Activated naive CD8-positive, alpha-beta T cell treated with anti-CD3 and anti-CD28 coated beads for 36 hours (primary cell): ENCODE results near the gene VIPR1. TPM values are rescaled to one million over a fixed set of nuclear protein-coding genes. Genes with fewer than 3 reads are reported as not detected.

ENCODE experiments used
- DNase-seq: peaks from one replicate; pipeline ENCODE4 v3.0.0; 2021
- H3K27ac Mint-ChIP-seq: one replicate; pipeline ENCODE4 v1.8.0; 2022; ENCODE audit warnings: mild to moderate bottlenecking, moderate library complexity, mixed read lengths
- H3K27me3 Mint-ChIP-seq: one replicate; pipeline ENCODE4 v1.8.0; 2022; ENCODE audit warnings: mild to moderate bottlenecking, mixed read lengths
- H3K36me3 Mint-ChIP-seq: one replicate; pipeline ENCODE4 v1.8.0; 2021; ENCODE audit warnings: mild to moderate bottlenecking, mixed read lengths
- H3K4me1 Mint-ChIP-seq: one replicate; pipeline ENCODE4 v1.8.0; 2021; ENCODE audit warnings: mixed read lengths
- H3K4me3 Mint-ChIP-seq: one replicate; pipeline ENCODE4 v1.8.0; 2022; ENCODE audit warnings: mild to moderate bottlenecking, moderate library complexity, mixed read lengths
- H3K9me3 Mint-ChIP-seq: one replicate; pipeline ENCODE4 v1.8.0; 2022; ENCODE audit warnings: mixed read lengths
- total RNA-seq, 2 experiments: library from RNA; stranded (reverse); gene quantifications; one replicate each; pipeline ENCODE4 v1.2.3, GENCODE V29; 2021

The VIPR1 gene
- total RNA-seq, 2 experiments from 2014 or later, result 6.0 to 6.6 TPM

- Mint-ChIP-seq H3K36me3 (peaks cover 19% of the 10 kb centered on the region), H3K27me3 (no peaks in the 10 kb centered on the region), H3K4me3 (peak within 1 kb of the TSS; percentile 87), H3K27ac (peak within 1 kb of the TSS; percentile 95), H3K9me3 (no peaks in the 10 kb centered on the region), H3K4me1 (peaks cover 45% of the 10 kb centered on the region)
- DNase-seq, result peak; percentile 96
Observed at GRCh38 chr3:42581709-42582473, 79.4 kb downstream of the VIPR1 start, which contains the start of gene SEC22C. TSS of gene SEC22C (minus strand) at chr3:42581967. CDS start at chr3:42569046, 12,921 bp downstream.

- Mint-ChIP-seq H3K9me3 (no peaks in the 10 kb centered on the region), H3K4me1 (peaks cover 40% of the 10 kb centered on the region), H3K27ac (peak overlapping the region; percentile 95), H3K36me3 (peaks cover 13% of the 10 kb centered on the region), H3K4me3 (peak overlapping the region; percentile 87), H3K27me3 (no peaks in the 10 kb centered on the region)
- no peak for DNase-seq
Observed at GRCh38 chr3:42582474-42583070, 80.1 kb downstream of the VIPR1 start.

Other genes starting within 250 kb of the VIPR1 start
- gene CCK, start 236.5 kb upstream of the VIPR1 start, total RNA-seq, result not detected
- not detected for gene LYZL4, start 92.0 kb upstream of the VIPR1 start, total RNA-seq
- gene SEC22C, start 79.3 kb downstream of the VIPR1 start, total RNA-seq, result 10 to 100 TPM; 40.0 to 42.3 TPM
- gene SS18L2, start 88.2 kb downstream of the VIPR1 start, total RNA-seq, result 10 to 100 TPM; 77.2 to 78.7 TPM
- gene NKTR, start 98.0 kb downstream of the VIPR1 start, total RNA-seq, result 10 to 100 TPM; 43.9 to 52.9 TPM
- gene ZBTB47, start 151.1 kb downstream of the VIPR1 start, total RNA-seq, result under 1 TPM; 0.68 to 0.87 TPM
- not detected for gene KLHL40, start 182.9 kb downstream of the VIPR1 start, total RNA-seq
- not detected for gene HHATL, start 200.2 kb downstream of the VIPR1 start, total RNA-seq